Measurements from ENCODE around the gene PALD1. TPM values are rescaled to one million over a fixed set of nuclear protein-coding genes. Genes with fewer than 3 reads are reported as not detected.

PALD1 gene
- total RNA-seq, 1 donor from 2014 or later, result 5.1 TPM

DNA sequence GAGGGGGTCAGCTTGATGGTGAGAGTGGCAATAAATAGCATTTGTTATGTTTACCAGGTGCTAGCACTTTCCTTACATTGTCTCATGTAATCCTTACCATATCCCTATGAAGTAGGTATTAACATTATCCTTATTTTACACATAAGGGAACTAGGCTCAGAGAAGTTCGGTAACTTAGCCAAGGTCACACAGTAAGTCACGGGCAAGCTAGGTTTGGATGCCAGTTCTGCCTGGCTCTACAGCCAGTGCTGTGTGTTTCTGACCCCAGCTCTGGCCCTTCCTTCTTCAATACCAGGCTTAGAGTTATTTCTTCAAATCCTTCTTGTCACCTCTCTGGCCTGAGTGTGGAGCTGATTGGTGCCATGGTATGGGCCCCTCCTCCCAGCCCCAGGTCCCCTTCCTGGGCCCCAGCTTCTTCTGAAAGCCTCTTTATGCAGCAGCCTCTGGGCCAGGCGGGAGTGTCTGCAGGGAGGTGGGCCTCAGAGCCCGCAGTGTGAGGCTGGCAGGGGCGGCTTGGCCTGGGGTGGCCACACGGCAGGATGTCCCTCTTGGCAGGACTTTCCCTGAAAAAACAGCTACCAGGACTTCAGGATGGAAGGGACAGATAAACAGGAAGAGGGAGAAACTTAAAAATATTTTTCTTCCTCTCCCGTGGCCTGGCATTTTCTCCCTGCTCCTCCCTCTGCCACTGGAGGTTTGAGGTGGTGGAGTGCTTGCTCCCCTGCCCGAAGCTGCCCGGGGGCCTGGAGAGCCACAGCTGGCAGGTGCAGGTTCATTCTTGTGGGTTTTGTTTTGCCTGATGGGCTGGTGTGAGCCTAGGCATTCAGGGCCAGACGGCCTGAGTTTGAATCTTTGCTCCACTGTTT is 20.6 kb downstream of the PALD1 start:
- intact Hi-C loops (cut with DNase I), result no loop called here
- DNase-seq (ENCODE audit: missing footprints) (peak; percentile 47), ATAC-seq (no peak)

DNA sequence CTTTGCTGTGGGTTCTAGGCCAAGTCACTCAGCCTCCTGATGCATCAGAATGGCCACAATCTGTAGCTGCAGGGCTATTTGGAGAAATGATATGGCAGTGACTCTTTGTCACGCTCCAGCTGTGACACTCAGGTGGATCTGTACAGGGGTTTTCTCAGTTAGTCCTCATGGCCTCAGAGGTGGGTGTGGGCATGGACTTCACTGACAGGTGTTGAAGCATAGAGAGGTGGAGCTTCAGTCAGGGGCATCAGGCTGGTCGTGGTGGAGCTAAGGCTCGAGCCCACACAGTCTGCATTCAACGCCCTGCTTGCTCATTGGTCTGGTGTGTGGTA is 21.2 kb downstream of the PALD1 start:
- peak; percentile 43 for DNase-seq (ENCODE audit: missing footprints)
- intact Hi-C loops (cut with DNase I), result no loop called here
- ATAC-seq, result no peak

DNA sequence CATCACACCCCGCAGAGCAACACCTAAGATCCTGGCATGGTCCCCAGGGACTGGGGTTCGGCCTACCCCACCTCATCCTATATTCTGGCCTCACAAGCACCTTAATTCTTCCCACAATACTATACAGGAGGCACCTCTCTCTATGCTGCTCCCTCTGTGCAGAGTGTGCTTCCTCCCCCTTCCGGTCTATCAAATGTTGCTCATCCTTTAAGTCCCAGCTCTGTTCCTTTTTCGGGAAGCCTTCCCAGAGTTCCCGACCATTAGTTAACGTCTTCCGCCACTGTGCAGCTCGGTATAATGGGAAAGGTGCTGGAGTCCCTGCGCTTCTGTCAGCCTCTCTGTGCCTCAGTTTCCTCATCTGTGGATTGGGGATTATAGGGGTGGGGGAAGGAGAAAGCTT is 21.8 kb downstream of the PALD1 start:
- intact Hi-C loops (cut with DNase I), result no loop called here
- DNase-seq (ENCODE audit: missing footprints), result peak; percentile 37
- peak; percentile 33 for ATAC-seq

DNA sequence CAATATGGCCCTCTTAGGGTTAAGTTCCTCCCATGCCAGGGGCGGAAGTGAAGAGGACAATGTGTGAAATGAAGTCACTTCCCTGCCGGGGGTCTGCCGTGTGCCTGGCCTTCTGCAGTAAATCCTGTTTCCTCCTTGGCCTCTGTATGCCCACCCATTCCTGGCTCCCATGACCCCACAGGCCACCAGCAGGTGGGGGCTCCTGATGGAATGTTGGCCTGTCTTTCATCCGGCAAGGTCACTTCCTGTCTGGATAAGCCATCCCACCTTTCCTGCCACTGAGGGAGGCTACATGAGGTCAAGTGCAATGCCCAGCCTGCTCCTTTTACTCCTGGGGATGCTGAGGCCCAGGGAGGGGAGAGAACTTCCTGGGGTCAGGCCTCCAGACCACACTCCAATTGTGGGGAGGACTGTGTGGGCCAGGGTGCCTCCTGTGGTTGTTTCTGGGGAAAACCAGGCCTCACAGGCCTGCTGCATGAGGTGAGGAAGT is 22.3 kb downstream of the PALD1 start:
- intact Hi-C loops (cut with DNase I), result no loop called here
- DNase-seq (ENCODE audit: missing footprints) (peak; percentile 68), ATAC-seq (peak; percentile 43)

DNA sequence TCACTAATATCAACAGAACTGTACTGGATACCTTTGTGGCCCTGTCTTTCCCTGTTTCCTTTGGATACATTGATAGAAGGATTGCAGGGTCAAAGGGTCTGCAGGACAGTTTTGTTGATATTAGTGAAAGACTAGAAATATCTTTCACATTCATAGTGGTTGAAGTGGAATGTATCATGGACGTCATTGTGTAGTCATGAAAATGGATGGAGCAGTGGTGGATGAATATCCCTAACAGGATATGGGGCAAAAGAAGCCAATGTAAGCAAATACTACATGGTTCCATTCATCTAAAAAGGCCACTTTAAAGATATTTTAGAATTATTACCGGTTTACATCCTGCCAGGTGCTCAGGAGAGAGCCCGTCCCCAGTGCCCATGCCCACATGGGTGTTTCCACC is 23.8 kb downstream of the PALD1 start:
- ATAC-seq (no peak), DNase-seq (ENCODE audit: missing footprints) (peak; percentile 27)
- intact Hi-C loops (cut with DNase I), result no loop called here

DNA sequence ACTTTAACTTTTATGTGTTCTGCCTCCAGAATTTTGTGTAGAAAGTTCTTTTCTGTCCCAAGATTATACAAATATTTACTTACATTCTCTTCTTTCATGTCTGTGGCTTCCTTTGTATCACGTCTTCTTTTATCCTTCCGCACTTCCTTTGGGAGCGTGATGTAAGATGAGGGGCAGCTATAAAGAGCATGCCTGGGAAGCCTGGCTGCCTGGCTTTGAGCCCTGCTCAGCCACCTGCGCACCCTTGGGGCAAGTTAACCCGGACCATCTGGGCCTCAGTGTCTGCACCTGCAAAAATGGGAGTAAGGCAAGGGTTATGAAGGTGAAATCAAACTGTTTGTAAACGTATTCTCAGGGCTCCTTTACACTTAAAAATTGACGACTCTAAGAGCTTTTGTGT is 25.2 kb downstream of the PALD1 start:
- no peak for DNase-seq (ENCODE audit: missing footprints)
- intact Hi-C loops (cut with DNase I), result no loop called here
- ATAC-seq, result no peak

DNA sequence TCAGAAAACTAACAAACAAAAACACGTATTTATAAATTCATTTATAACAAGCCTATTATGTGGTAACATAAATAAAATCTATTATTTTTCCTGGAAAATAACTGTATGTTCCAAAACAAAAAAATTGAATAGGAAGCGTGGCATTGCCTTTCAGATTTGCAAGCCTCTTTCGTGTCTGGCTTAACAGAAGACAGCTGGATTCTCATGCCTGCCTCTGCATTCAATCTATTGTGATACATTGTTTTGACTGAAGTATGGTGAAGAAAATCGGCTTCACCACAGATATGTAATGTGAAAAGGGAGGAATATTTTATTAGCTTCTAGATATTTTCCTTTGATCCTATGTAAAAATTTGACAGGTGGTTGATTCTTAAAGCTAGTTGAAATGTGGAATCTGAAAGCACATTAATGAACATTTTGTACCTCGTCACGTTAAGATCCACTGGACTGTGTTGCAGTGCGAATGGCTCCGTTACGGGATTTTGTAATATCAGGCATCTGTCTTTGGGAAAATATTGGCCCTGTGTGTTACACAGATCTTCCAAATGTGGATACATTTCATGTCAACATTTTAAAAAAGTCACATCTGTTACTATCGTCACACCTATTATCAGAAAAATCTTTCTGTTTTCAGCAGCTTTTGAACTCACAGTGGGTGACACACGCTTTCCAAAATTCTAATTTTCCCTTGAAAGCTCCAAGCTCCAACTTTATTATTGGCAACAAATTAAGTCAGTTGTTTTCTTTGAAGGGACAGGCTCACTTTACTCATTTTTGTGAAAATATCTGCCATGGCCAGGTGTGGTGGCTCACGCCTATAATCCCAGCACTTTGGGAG is 26.2 kb downstream of the PALD1 start:
- intact Hi-C loops (cut with DNase I), result loop anchor here (5.0 kb wide), 1 partner anchor 42 kb away; no protein-coding TSS in a partner anchor
- no peak for ATAC-seq
- no peak for DNase-seq (ENCODE audit: missing footprints)

DNA sequence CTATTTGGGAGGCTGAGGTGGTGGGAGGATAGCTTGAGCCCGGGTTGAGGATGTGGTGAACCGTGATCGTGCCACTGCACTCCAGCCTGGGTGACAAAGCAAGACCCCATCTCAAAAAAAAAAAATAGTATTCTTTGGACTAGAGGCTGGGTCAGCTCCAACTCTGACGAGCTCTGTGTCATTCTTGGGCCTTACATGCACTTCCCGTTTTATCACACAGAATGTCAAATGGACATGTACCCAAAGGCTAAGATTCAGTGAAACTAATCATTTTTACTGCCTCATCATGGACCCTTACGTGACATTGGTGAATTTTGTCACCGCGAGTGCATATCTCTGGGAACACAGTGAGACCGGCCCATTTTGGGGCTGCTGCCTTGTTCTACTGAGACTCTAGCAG is 27.3 kb downstream of the PALD1 start:
- intact Hi-C loops (cut with DNase I), result loop anchor here (5.0 kb wide), 1 partner anchor 44 kb away; no protein-coding TSS in a partner anchor
- ATAC-seq (no peak), DNase-seq (ENCODE audit: missing footprints) (no peak)

DNA sequence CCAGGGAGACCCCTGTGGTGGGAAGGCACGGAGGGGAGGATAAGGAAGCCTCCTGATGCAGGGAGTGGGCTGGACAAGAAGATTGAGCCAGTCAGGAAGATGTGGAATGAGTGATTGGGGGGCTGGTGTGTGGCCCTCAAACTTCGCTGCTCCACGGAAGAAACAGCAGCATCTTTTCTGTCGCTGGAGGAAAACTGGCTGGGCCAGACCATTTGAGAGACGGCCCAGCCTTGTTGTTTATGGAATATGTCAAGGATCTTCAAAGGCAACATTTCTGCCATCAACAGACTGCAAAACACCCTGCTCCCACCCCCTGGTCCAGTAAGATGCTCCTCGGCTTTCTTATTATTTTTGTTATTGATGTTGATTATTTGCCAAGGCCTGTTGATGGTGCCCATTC is 29.4 kb downstream of the PALD1 start:
- ATAC-seq, result no peak
- no peak for DNase-seq (ENCODE audit: missing footprints)
- intact Hi-C loops (cut with DNase I), result loop anchor here (5.0 kb wide), 1 partner anchor 46 kb away; no protein-coding TSS in a partner anchor

DNA sequence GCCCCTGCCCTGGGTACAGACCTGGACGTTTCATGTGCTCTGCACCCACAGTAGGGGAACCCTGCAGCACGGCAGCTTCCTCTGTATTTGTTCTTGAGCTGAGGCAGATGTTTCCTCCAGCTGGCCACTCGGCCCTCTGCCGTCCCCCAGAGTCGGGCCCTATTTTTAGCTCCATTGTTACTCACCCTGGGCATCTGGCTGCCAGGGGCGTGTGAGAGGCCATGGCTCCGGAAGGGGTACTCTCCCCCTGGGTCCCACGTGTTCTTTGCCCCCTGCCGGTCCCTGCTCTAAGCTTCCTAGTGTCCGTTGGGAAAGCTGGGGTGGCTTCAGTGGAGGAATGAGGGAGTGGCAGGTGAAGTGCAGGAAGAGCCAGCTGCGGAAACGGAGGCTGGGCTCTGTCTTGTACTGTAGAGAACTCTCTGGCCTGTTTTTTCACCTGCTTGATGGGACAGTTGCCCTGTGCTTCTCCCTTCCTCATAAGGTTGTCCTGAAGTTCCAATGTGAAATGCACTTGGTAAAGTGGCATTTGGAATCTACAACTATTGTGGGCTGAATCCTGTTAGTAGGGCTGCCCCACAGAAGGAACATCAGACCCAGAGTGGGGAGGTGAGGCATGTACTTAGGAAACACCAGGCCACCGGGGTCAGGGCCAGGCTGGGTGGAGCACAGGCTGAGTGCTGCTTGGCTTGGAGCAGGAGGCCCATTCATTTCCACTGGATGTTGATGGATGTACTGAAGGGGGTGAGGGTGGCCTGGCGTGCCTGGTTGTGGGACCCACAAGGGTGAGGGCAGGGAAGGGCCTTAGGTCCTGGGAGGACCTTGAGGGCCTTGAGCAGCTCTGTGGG is 30.6 kb downstream of the PALD1 start:
- intact Hi-C loops (cut with DNase I), result loop anchor here (5.0 kb wide), 1 partner anchor 47 kb away; no protein-coding TSS in a partner anchor
- ATAC-seq, result peak; percentile 69
- DNase-seq (ENCODE audit: missing footprints), result peak; percentile 82

DNA sequence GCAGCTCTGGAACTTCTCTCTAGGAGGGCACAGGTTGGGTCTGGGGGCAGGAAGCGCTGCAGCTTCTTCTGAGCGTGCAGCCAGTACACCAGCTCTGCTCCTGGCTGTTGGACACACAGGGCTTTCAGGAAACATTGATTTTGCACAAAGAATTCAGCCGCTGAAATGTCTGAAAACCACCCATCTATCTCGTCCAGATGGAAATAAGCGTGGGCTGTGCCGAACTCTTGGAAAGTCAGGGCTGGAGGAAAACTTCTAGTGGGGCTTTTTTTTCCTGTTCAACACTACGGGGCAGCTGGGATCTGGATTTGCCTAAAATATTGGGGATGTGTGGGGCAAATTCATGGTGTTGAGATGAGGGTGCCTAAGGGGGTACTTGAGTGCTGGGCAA is 31.2 kb downstream of the PALD1 start:
- intact Hi-C loops (cut with DNase I), result loop anchor here (2.0 to 5.0 kb wide), 2 partner anchors 27 to 47 kb away; no protein-coding TSS in a partner anchor
- no peak for ATAC-seq
- DNase-seq (ENCODE audit: missing footprints), result no peak

DNA sequence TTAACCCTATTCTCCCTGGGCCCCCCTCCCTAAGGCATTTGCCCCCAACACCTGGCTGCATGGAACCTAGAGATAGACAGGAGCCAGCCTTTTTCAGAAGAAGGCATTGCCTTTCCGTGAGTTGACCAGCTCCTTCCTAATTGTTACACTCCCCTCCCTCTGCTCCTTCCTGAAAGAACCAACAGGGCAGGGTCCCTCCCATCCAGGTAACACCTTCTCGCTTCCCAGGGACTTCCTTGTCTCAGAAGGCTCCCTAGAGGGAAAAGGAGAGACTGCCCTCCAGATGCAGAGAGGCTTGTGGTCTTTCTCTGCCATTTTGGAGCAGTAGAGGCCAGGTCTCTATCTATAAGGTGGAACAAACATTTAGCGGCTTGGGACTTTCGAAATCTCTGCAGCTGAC is 31.9 kb downstream of the PALD1 start:
- no peak for ATAC-seq
- intact Hi-C loops (cut with DNase I), result loop anchor here (2.0 kb wide), 1 partner anchor 28 kb away; no protein-coding TSS in a partner anchor
- DNase-seq (ENCODE audit: missing footprints), result no peak

DNA sequence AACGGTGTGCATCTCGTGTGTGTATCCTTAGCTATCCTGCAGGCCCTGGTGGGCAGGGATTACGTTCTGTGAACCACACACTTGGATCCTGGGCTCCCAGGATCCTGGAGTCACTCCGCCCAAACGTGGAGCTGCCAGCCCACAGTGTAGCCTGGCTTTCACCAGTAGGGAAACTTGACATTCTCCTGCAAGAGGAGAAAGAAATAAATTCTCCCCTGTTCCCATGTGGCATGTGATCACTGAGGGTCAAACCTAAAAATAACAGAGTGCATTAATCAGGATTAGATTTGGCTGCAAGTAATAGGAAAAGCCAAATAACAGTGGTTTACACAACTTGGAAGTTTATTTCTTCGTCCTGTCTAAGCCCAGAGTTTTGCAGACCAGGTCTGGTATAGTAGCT is 32.3 kb downstream of the PALD1 start:
- intact Hi-C loops (cut with DNase I), result loop anchor here (2.0 kb wide), 1 partner anchor 28 kb away; no protein-coding TSS in a partner anchor

DNA sequence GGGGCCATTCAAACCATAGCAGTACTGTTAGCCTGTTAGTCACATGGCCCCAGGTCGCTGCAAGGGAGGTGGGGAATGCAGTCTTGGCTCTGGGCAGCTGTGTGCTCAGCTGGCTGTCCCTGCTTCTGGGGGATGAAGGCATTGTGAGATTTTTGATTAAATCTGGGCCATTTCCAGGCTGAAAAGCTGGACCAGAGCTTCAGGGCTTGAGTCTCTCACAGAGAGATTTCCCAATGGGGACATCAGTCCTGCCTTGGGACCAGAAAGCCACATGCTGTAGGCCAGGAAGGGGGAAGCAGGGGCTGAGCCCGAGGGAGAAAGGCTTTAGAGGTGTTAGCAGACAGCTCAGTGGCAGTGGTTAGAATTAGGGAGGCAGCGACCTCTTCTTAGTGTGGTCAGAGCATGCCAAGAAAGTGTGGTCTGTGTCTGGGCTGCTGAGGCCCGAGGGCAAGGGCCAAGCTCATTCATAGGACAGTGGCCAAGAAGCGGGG is 33.6 kb downstream of the PALD1 start:
- peak; percentile 36 for ATAC-seq
- intact Hi-C loops (cut with DNase I), result no loop called here
- no peak for DNase-seq (ENCODE audit: missing footprints)

More for the DNA sequence above, 32.3 kb downstream of the PALD1 start:
- no peak for DNase-seq (ENCODE audit: missing footprints)
- ATAC-seq, result peak; percentile 8

DNA sequence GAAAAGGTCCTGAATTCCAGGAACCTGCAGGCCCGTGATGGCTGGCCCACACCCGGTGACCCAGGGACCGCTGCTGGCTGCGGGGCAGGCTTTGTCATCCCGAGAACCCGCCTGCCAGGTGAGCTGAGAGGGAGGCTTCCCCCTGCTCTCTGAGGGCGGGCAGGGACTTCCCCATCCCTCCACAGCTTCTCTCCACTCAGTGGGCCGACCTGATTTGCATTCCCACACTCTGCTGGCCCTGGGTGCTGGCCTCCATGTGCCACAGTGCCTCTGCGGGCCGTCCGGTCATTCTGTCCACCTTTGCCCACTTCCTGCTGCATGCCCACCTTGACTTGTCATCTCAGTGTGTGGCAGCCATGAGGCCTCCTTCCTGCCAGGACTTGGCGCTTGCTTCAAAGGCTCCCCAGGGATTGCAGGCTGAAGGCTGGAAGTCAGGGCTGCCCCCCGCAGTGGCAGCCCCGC is 35.3 kb downstream of the PALD1 start:
- intact Hi-C loops (cut with DNase I), result no loop called here
- ATAC-seq (no peak), DNase-seq (ENCODE audit: missing footprints) (no peak)

DNA sequence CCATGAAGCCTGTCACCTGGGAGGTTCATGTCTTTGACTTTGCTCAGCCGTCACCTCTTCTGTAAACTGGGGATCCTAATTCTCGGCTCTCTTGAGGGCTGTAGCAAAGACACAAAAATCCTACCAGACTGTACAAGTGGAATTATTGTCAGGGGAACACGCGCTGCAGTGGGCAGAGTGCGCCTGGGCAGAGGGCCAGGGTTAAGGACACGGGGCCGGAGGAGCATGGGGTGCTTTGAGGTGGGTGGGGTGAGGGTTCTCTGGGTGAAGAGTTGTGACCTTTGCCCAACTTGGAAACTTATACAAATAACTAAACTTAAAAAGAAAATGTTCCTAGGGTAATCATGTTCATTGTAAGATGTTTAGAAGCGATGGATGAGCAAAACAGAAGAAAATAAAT is 36.0 kb downstream of the PALD1 start:
- intact Hi-C loops (cut with DNase I), result no loop called here
- DNase-seq (ENCODE audit: missing footprints), result no peak
- ATAC-seq, result no peak

DNA sequence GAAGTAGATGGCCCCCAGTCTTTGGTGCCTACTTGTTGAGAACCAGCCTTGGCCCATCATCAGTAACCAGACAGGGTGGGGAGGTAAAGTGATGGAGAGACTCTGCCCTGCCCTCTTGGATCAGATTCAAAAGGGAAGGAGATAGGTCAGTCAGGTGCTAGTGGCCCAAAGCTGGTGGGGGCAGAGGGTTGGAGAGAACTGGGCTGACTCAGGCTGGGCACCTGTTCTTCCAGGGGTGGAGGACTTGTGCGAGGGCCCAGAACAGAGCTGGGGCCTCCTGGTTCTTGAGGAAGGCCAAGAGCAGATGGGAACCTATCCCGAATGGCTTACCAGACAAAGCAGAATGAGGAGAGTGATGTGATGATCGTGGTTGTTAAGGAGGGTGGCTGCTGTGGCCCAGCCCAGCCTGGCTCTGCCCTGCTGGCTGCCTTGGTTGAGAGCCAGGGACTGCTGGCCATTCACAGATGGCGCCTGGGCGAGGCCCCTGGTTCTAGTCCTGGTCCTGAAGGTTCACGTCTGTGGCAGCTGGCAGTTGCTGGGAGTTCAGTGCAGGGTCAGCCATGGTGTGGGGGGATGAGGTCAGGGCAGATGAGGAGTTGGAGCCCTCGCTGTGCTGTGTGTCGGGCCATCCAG is 36.6 kb downstream of the PALD1 start:
- ATAC-seq (no peak), DNase-seq (ENCODE audit: missing footprints) (no peak)
- intact Hi-C loops (cut with DNase I), result no loop called here

DNA sequence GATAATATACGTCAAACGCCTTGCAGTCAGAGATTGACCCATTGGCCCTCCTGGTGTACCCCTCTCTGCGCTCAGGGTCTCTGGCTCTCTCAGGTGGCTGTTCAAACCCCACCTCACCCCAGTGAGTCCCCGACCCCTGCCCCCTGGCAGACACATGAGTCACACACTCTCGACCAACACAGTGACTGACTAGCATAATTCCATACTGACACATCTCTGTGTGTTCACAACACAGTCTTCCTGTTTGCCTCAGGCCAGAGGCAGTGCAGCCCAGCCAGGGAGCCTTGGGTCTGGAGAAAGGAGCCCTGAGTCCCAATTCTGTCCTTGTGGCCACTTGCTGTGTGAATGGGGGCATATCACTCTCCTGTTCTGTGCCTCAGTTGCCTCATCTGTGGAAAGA is 40.1 kb downstream of the PALD1 start:
- DNase-seq (ENCODE audit: missing footprints), result no peak

More for the DNA sequence above, 40.1 kb downstream of the PALD1 start:
- intact Hi-C loops (cut with DNase I), result no loop called here
- no peak for ATAC-seq
